Coronary artery (tissue), 2 donors: Measurements from ENCODE around the gene TMEM202.
"Not testable (repeated sequence)": the region's sequence is repeated elsewhere in the genome, so short reads cannot be mapped to it uniquely, and the experiment has no call there.

ENCODE experiments used
- DNase-seq: peaks from one replicate; pipeline ENCODE4 v3.0.0-alpha.2; 2017; ENCODE audit warnings: low spot score
- H3K27ac ChIP-seq, 2 donors: fragments of 200-600 bp; sonication (generic); one replicate each; pipeline ENCODE4 v1.5.1; 2016 to 2019
- H3K4me3 ChIP-seq: fragments of 200-600 bp; sonication (generic); 2 replicates; pipeline ENCODE4 v1.5.1; 2016; ENCODE audit warnings: mild to moderate bottlenecking, moderate library complexity
- CTCF ChIP-seq: fragments of 200-600 bp; sonication (generic); IDR thresholded peaks from one replicate; pipeline ENCODE4 v1.5.1; 2019; ENCODE audit warnings: antibody characterized with exemption

Gene TMEM202

GRCh38 chr15:72420576-72420975 lies 22.5 kb downstream of the TMEM202 start:
- no peak overlapping the region for H3K4me3 ChIP-seq
- no peak for DNase-seq
- no peak for TF ChIP-seq CTCF
- H3K27ac ChIP-seq, result no peak overlapping the region

- Histone ChIP-seq H3K27ac (no peak overlapping the region), H3K4me3 (no peak overlapping the region)
- DNase-seq, result no peak
- TF ChIP-seq CTCF, result no peak
Measured at GRCh38 chr15:72421484-72421883, 23.4 kb downstream of the TMEM202 start.

- Histone ChIP-seq H3K4me3 (no peak overlapping the region), H3K27ac (no peak overlapping the region)
- DNase-seq, result no peak
- TF ChIP-seq CTCF, result no peak
Measured at GRCh38 chr15:72423256-72423655, 25.2 kb downstream of the TMEM202 start.

- Histone ChIP-seq H3K27ac (no peak overlapping the region), H3K4me3 (no peak overlapping the region)
- TF ChIP-seq CTCF, result no peak
- no peak for DNase-seq
Measured at GRCh38 chr15:72426753-72427152, 28.6 kb downstream of the TMEM202 start.

- H3K4me3 ChIP-seq, result no peak overlapping the region
- DNase-seq, result no peak
- no peak overlapping the region for H3K27ac ChIP-seq
- TF ChIP-seq CTCF, result no peak
Measured at GRCh38 chr15:72437650-72438316, 39.7 kb downstream of the TMEM202 start.

GRCh38 chr15:72442848-72443247 lies 44.7 kb downstream of the TMEM202 start:
- not testable (repeated sequence) for H3K27ac ChIP-seq, H3K4me3 ChIP-seq, DNase-seq

- no peak for TF ChIP-seq CTCF
- H3K4me3 ChIP-seq, result no peak overlapping the region
- DNase-seq, result no peak
- H3K27ac ChIP-seq, result no peak overlapping the region
Measured at GRCh38 chr15:72445426-72445825, 47.3 kb downstream of the TMEM202 start.
